HepG2 (cell line): ENCODE data around the gene RAB17. TPM values are rescaled to one million over a fixed set of nuclear protein-coding genes. Genes with fewer than 3 reads are reported as not detected.

ENCODE experiments used
- ATF1 ChIP-seq: IDR thresholded peaks from 2 replicates; pipeline ENCODE4 v1.6.1; 2016; ENCODE audit warnings: mild to moderate bottlenecking, control low read depth
- BCL6 ChIP-seq: IDR thresholded peaks from 2 replicates; pipeline ENCODE4 v1.6.1; 2016; ENCODE audit warnings: missing genetic modification reagents, missing compliant biosample characterization
- CBFB ChIP-seq: sonication (generic); formaldehyde crosslinking; IDR thresholded peaks from 2 replicates; pipeline ENCODE4 v1.4.0; 2020; ENCODE audit warnings: missing genetic modification reagents
- CCDC6 ChIP-seq: sonication (generic); formaldehyde crosslinking; IDR thresholded peaks from 2 replicates; pipeline ENCODE4 v1.8.1; 2022; ENCODE audit warnings: mild to moderate bottlenecking, missing genetic modification reagents, moderate library complexity
- FOXO1 ChIP-seq: sonication (generic); formaldehyde crosslinking; IDR thresholded peaks from 2 replicates; pipeline ENCODE4 v1.4.0; 2020; ENCODE audit warnings: missing genetic modification reagents
- GFI1 ChIP-seq: sonication (generic); formaldehyde crosslinking; IDR thresholded peaks from 2 replicates; pipeline ENCODE4 v1.5.0; 2020; ENCODE audit warnings: missing genetic modification reagents, mild to moderate bottlenecking, borderline replicate concordance
- GLI4 ChIP-seq: sonication (generic); formaldehyde crosslinking; IDR thresholded peaks from 2 replicates; pipeline ENCODE4 v1.5.1; 2020; ENCODE audit warnings: missing genetic modification reagents, mild to moderate bottlenecking, moderate library complexity, borderline replicate concordance
- HCFC1 ChIP-seq: fragments of 150-350 bp; IDR thresholded peaks from 2 replicates; pipeline ENCODE4 v1.6.1; 2014; ENCODE audit warnings: low read depth, low read length
- KMT2A ChIP-seq: sonication (generic); formaldehyde crosslinking; IDR thresholded peaks from 2 replicates; pipeline ENCODE4 v1.4.0; 2020; ENCODE audit warnings: missing genetic modification reagents
- MYPOP ChIP-seq: sonication (generic); formaldehyde crosslinking; IDR thresholded peaks from 2 replicates; pipeline ENCODE4 v1.8.1; 2023; ENCODE audit warnings: mild to moderate bottlenecking, moderate library complexity, missing genetic modification reagents
- PATZ1 ChIP-seq: sonication (generic); formaldehyde crosslinking; IDR thresholded peaks from 2 replicates; pipeline ENCODE4 v1.4.0; 2020; ENCODE audit warnings: missing genetic modification reagents
- RBFOX2 ChIP-seq: fragments of 200-400 bp; formaldehyde crosslinking; IDR thresholded peaks from 2 replicates; pipeline ENCODE4 v1.6.1; 2017; ENCODE audit warnings: low read depth, mild to moderate bottlenecking, low read length
- SAP130 ChIP-seq: IDR thresholded peaks from 2 replicates; pipeline ENCODE4 v1.6.1; 2016; ENCODE audit warnings: low read depth
- SP5 ChIP-seq: IDR thresholded peaks from 2 replicates; pipeline ENCODE4 v1.6.1; 2016; ENCODE audit warnings: low read depth, borderline replicate concordance
- XBP1 ChIP-seq: sonication (generic); formaldehyde crosslinking; IDR thresholded peaks from 2 replicates; pipeline ENCODE4 v1.5.0; 2020; ENCODE audit warnings: missing genetic modification reagents
- ZBTB21 ChIP-seq: sonication (generic); formaldehyde crosslinking; IDR thresholded peaks from 2 replicates; pipeline ENCODE4 v1.4.0; 2020; ENCODE audit warnings: missing genetic modification reagents
- ZKSCAN1 ChIP-seq: fragments of 150-350 bp; IDR thresholded peaks from 2 replicates; pipeline ENCODE4 v1.6.1; 2014; ENCODE audit warnings: low read length
- ZNF20 ChIP-seq: sonication (generic); formaldehyde crosslinking; IDR thresholded peaks from 2 replicates; pipeline ENCODE4 v1.4.0; 2020; ENCODE audit warnings: mild to moderate bottlenecking, moderate library complexity, missing genetic modification reagents
- ZNF44 ChIP-seq: sonication (generic); formaldehyde crosslinking; IDR thresholded peaks from 2 replicates; pipeline ENCODE4 v1.5.1; 2020; ENCODE audit warnings: mild to moderate bottlenecking, missing genetic modification reagents
- ZNF572 ChIP-seq: sonication (generic); formaldehyde crosslinking; IDR thresholded peaks from 2 replicates; pipeline ENCODE4 v1.5.1; 2020; ENCODE audit warnings: mild to moderate bottlenecking, missing genetic modification reagents
- ZNF609 ChIP-seq: sonication (generic); formaldehyde crosslinking; IDR thresholded peaks from 2 replicates; pipeline ENCODE4 v1.4.0; 2020; ENCODE audit warnings: mild to moderate bottlenecking, missing genetic modification reagents, borderline replicate concordance
- ZUFSP ChIP-seq: sonication (generic); formaldehyde crosslinking; IDR thresholded peaks from 2 replicates; pipeline ENCODE4 v1.9.0; 2021; ENCODE audit warnings: missing genetic modification reagents, mild to moderate bottlenecking, borderline replicate concordance
- polyA plus RNA-seq, 8 experiments: library from polyadenylated mRNA; depleted of rRNA in 3 of 8; stranded (reverse) in 7 of 8; unstranded in 1 of 8; fragments of >200 nt; fragmentation: Illumina TruSeq in 4 of 8; extraction: Trizol in 4 of 8; gene quantifications; 2 replicates each; pipeline versions ENCODE4 v1.2.1 to v1.2.3, GENCODE V29; 2011 to 2016; ENCODE audit warnings: low read depth in 4 of 8, missing spikeins in 1 of 8, mixed read lengths in 1 of 8; ENCODE audit not compliant: insufficient read depth in 1 of 8
- total RNA-seq, 5 experiments: library from RNA; depleted of rRNA; stranded (reverse); fragments of >200 nt; fragmentation: Illumina TruSeq; extraction: Trizol; gene quantifications; 2 replicates each; pipeline ENCODE4 v1.2.3, GENCODE V29; 2016; ENCODE audit warnings: low read depth in 1 of 5
- TF ChIP-seq, protein P1 (sequence below): IDR thresholded peaks from 2 replicates; pipeline ENCODE4 v1.6.1; 2016; ENCODE audit warnings: low read depth, borderline replicate concordance

Gene RAB17
- total and polyA plus RNA-seq, 2 of the 13 experiments (the other 11 are each of a cell fraction or from before 2014, with no cell fraction given): 68.0 to 124 TPM

DNA sequence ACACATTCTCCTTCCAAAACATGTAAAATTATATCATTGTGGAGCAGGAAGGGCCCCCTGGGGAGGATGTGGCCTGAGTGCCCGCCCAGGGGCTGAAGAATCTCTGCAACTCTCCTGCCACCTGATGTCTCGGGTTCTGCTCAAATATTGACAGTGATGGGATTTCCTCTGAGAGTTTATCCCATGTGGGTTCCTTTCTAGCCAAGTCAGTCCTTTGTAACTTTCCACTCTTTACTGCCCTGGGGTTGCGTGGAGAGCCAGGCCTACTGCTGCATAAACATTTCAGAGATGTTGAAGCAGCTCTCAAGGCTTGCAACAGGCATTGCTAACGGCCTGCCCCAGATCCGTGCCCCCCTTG lies 4.0 kb upstream of the RAB17 start (continued):
- TF ChIP-seq RBFOX2: no peak
- TF ChIP-seq ZNF609 (CRISPR knock-in tag): peak; percentile 21
- TF ChIP-seq SAP130 (CRISPR knock-in tag): peak; percentile 79
- TF ChIP-seq XBP1 (CRISPR knock-in tag): no peak
- TF ChIP-seq GLI4: no peak
- TF ChIP-seq ZBTB21 (CRISPR knock-in tag): no peak
- TF ChIP-seq ZKSCAN1: no peak
- no peak for TF ChIP-seq ZNF20 (CRISPR knock-in tag)
- peak; percentile 86 for TF ChIP-seq PATZ1
- no peak for TF ChIP-seq CCDC6
- no peak for TF ChIP-seq ZNF44 (CRISPR knock-in tag)
- TF ChIP-seq FOXO1 (CRISPR knock-in tag): no peak; the same call in 1 of the 2 replicates
- no peak for TF ChIP-seq ZNF572 (CRISPR knock-in tag)
- no peak for TF ChIP-seq ZUFSP (CRISPR knock-in tag)
- 0 out of 2 replicates have a peak, but pooled peaks have one; percentile 34 for TF ChIP-seq MYPOP (CRISPR knock-in tag)
- TF ChIP-seq ATF1 (CRISPR knock-in tag): no peak
- TF ChIP-seq GFI1 (CRISPR knock-in tag): peak; percentile 96
- no peak for TF ChIP-seq CBFB (CRISPR knock-in tag)
- TF ChIP-seq KMT2A: no peak
- TF ChIP-seq HCFC1: no peak
- peak; percentile 65; the same call in 1 of the 2 replicates for TF ChIP-seq SP5 (CRISPR knock-in tag)
- peak; percentile 71; the same call in 1 of the 2 replicates for TF ChIP-seq BCL6 (CRISPR knock-in tag)
- TF ChIP-seq, protein P1, sequence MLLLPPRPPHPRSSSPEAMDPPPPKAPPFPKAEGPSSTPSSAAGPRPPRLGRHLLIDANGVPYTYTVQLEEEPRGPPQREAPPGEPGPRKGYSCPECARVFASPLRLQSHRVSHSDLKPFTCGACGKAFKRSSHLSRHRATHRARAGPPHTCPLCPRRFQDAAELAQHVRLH (CRISPR knock-in tag): no peak
